DND-41 (cell line): ENCODE measurements around the gene SHISA7.

Experiments
- ATAC-seq: fragments of 200-7000 bp; cut with Tn5 transposase; 3 replicates; pipeline ENCODE4 v1.9.1; 2021; ENCODE audit warnings: low read depth; ENCODE audit not compliant: insufficient read depth
- DNase-seq: peaks from one replicate; pipeline ENCODE4 v3.0.0-alpha.2; 2020
- H2AFZ ChIP-seq: 2 replicates; pipeline ENCODE4 v1.6.0; 2012; ENCODE audit warnings: low read depth, low read length
- H3K27ac ChIP-seq: 2 replicates; pipeline ENCODE4 v1.5.1; 2012; ENCODE audit warnings: low read length, inconsistent platforms
- H3K27me3 ChIP-seq: fragments of 200-600 bp; sonication (generic); 2 replicates; pipeline ENCODE4 v1.6.0; 2012; ENCODE audit warnings: low read length, mild to moderate bottlenecking, inconsistent platforms; ENCODE audit not compliant: insufficient read depth, poor library complexity
- H3K36me3 ChIP-seq: 2 replicates; pipeline ENCODE4 v1.5.1; 2012; ENCODE audit warnings: low read length, inconsistent platforms; ENCODE audit not compliant: insufficient read depth
- H3K4me1 ChIP-seq: 2 replicates; pipeline ENCODE4 v1.5.1; 2012; ENCODE audit warnings: mild to moderate bottlenecking, low read length; ENCODE audit not compliant: insufficient read depth
- H3K4me2 ChIP-seq: 2 replicates; pipeline ENCODE4 v1.6.0; 2012; ENCODE audit warnings: mild to moderate bottlenecking, moderate library complexity, low read length, inconsistent platforms; ENCODE audit not compliant: insufficient read depth
- H3K4me3 ChIP-seq, 2 experiments: fragments of 200-600 bp in 1 of 2; shearing (Covaris generic) in 1 of 2; 2 replicates each; pipeline ENCODE4 v1.5.1; 2012 to 2016; ENCODE audit warnings: inconsistent platforms in 2 of 2, low read length in 2 of 2, mild to moderate bottlenecking in 2 of 2, low read depth in 1 of 2, moderate library complexity in 1 of 2
- H3K79me2 ChIP-seq: 2 replicates; pipeline ENCODE4 v1.6.0; 2012; ENCODE audit warnings: low read length, inconsistent platforms; ENCODE audit not compliant: insufficient read depth
- H3K9ac ChIP-seq: 2 replicates; pipeline ENCODE4 v1.6.0; 2012; ENCODE audit warnings: low read depth, mild to moderate bottlenecking, inconsistent platforms, low read length, moderate library complexity
- H3K9me3 ChIP-seq: 2 replicates; pipeline ENCODE4 v1.5.1; 2012; ENCODE audit warnings: low read length, moderate library complexity, mild to moderate bottlenecking, inconsistent platforms; ENCODE audit not compliant: insufficient read depth, severe bottlenecking
- H4K20me1 ChIP-seq: 2 replicates; pipeline ENCODE4 v1.6.0; 2012; ENCODE audit warnings: low read length; ENCODE audit not compliant: insufficient read depth
- CTCF ChIP-seq: IDR thresholded peaks from 2 replicates; pipeline ENCODE4 v1.5.1; 2012; ENCODE audit warnings: borderline replicate concordance, low read length, moderate library complexity, mild to moderate bottlenecking; ENCODE audit not compliant: poor library complexity, severe bottlenecking; ENCODE audit errors: extremely low read depth
- EZH2 ChIP-seq: IDR thresholded peaks from 3 replicates; pipeline ENCODE4 v1.6.1; 2012; ENCODE audit warnings: borderline replicate concordance, low read depth, mild to moderate bottlenecking, moderate library complexity, low read length, inconsistent platforms; ENCODE audit not compliant: severe bottlenecking

Gene SHISA7

GRCh38 chr19:55481148-55481793 is 38.2 kb upstream of the SHISA7 start:
- no peak overlapping the region for H3K27ac ChIP-seq
- H3K79me2 ChIP-seq = peaks cover 47% of the 10 kb centered on the region
- H2AFZ ChIP-seq = no peak overlapping the region
- no peak for ATAC-seq
- no peaks in the 10 kb centered on the region for H3K27me3 ChIP-seq
- H3K36me3 ChIP-seq = peaks cover 23% of the 10 kb centered on the region
- H3K4me3 ChIP-seq = no peak overlapping the region
- no peaks in the 10 kb centered on the region for H3K9me3 ChIP-seq
- TF ChIP-seq CTCF = no peak
- no peak for TF ChIP-seq EZH2
- H3K9ac ChIP-seq = no peak overlapping the region
- no peak for DNase-seq
- H4K20me1 ChIP-seq = peaks cover 19% of the 10 kb centered on the region
- peaks cover 54% of the 10 kb centered on the region for H3K4me1 ChIP-seq
- H3K4me2 ChIP-seq = no peak overlapping the region

- Histone ChIP-seq H2AFZ (no peak overlapping the region), H4K20me1 (peaks cover 19% of the 10 kb centered on the region), H3K79me2 (peaks cover 38% of the 10 kb centered on the region), H3K27me3 (no peaks in the 10 kb centered on the region), H3K9me3 (no peaks in the 10 kb centered on the region), H3K4me1 (peaks cover 56% of the 10 kb centered on the region), H3K9ac (no peak overlapping the region), H3K4me3 (no peak overlapping the region), H3K36me3 (peaks cover 23% of the 10 kb centered on the region), H3K27ac (no peak overlapping the region), H3K4me2 (peak overlapping the region; percentile 16; the same call in 1 of the 2 replicates)
- DNase-seq (no peak), ATAC-seq (no peak)
- no peak for TF ChIP-seq EZH2
- no peak for TF ChIP-seq CTCF
Measured at GRCh38 chr19:55479451-55480230, 36.5 kb upstream of the SHISA7 start.

GRCh38 chr19:55479045-55479444 is 35.9 kb upstream of the SHISA7 start:
- TF ChIP-seq EZH2 (no peak), CTCF (no peak)
- no peaks in the 10 kb centered on the region for H3K27me3 ChIP-seq
- H3K36me3 ChIP-seq = peaks cover 23% of the 10 kb centered on the region
- peaks cover 38% of the 10 kb centered on the region for H3K79me2 ChIP-seq
- H3K4me3 ChIP-seq = no peak overlapping the region
- no peak overlapping the region for H3K9ac ChIP-seq
- DNase-seq (no peak), ATAC-seq (no peak)
- no peak overlapping the region for H3K27ac ChIP-seq
- peaks cover 50% of the 10 kb centered on the region for H3K4me1 ChIP-seq
- H3K9me3 ChIP-seq = no peaks in the 10 kb centered on the region
- peak overlapping the region; percentile 68; the same call in 1 of the 2 replicates for H3K4me2 ChIP-seq
- H2AFZ ChIP-seq = no peak overlapping the region
- H4K20me1 ChIP-seq = peaks cover 19% of the 10 kb centered on the region
